PC-3 (cell line): Measurements from ENCODE around the gene VPS18.

Source experiments
- EZH2phosphoT487 ChIP-seq: fragments of 300-600 bp; sonication (generic); IDR thresholded peaks from 2 replicates; pipeline ENCODE4 v1.6.1; 2018; ENCODE audit warnings: mild to moderate bottlenecking, antibody characterized with exemption, low read length, borderline replicate concordance
- TF ChIP-seq, protein P1 (sequence below): fragments of 300-600 bp; sonication (generic); conservative IDR thresholded peaks from 2 replicates; pipeline ENCODE4 v1.5.1; 2017; ENCODE audit warnings: antibody characterized with exemption, low read depth, mild to moderate bottlenecking, low read length

DNA sequence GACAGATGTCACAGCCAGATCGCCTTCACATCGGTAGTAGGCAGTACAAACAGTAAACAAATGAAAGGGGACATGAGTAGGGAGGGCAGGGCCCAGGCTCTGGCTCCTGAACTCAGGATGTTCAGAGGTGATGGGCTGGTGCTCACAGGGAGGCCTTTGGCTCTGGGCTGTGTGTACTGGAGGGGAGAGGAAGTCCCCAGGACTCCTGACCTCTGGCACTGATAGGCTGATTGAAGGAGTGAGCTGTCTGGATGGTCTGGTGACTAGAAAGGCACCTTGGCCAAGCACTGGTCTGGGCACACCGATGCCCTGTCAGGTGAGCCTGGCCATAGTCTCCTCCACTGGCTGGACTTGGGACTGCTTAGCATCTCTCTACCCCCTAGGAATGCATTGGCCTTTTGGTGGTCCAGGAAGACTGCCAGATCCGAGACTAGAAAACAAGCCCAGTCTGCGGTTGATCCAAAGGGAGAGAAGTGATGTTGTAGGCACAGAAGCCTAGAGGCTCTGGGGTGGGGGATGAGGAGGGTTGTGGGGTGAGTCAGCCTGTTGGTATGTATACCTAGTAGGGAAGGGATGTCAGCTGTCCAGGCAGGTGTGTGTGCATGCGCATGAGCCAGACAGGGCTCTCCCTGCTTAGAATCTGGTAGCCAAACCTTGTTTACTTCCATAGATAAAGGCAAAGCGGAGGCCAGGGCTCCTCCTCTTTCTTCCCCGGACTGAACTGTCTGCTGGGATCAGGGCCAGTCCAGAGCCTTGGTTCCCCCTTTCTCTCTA, 48.6 kb upstream of the VPS18 start:
- TF ChIP-seq, protein P1, sequence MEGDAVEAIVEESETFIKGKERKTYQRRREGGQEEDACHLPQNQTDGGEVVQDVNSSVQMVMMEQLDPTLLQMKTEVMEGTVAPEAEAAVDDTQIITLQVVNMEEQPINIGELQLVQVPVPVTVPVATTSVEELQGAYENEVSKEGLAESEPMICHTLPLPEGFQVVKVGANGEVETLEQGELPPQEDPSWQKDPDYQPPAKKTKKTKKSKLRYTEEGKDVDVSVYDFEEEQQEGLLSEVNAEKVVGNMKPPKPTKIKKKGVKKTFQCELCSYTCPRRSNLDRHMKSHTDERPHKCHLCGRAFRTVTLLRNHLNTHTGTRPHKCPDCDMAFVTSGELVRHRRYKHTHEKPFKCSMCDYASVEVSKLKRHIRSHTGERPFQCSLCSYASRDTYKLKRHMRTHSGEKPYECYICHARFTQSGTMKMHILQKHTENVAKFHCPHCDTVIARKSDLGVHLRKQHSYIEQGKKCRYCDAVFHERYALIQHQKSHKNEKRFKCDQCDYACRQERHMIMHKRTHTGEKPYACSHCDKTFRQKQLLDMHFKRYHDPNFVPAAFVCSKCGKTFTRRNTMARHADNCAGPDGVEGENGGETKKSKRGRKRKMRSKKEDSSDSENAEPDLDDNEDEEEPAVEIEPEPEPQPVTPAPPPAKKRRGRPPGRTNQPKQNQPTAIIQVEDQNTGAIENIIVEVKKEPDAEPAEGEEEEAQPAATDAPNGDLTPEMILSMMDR = no peak
- no peak for TF ChIP-seq EZH2phosphoT487
